K562 (cell line): ENCODE results near the gene CELF6. TPM values are rescaled to one million over a fixed set of nuclear protein-coding genes. Genes with fewer than 3 reads are reported as not detected.
A peak's percentile ranks its signal among the peaks of the same experiment; 100 is the strongest.

Experiments
- CBX5 ChIP-seq: IDR thresholded peaks from 2 replicates; pipeline ENCODE4 v1.6.1; 2014; ENCODE audit warnings: low read depth, borderline replicate concordance
- POLR2G ChIP-seq: fragments of 200-400 bp; formaldehyde crosslinking; IDR thresholded peaks from 2 replicates; pipeline ENCODE4 v1.6.1; 2017; ENCODE audit warnings: low read depth, mild to moderate bottlenecking, antibody characterized with exemption, low read length, moderate library complexity
- RAD21 ChIP-seq, 2 experiments: fragments of 250-450 bp in 1 of 2; fragments of 450-650 bp in 1 of 2; sonication (Bioruptor Pico) in 1 of 2; formaldehyde crosslinking in 1 of 2; IDR thresholded peaks in 1 of 2; conservative IDR thresholded peaks in 1 of 2; 2 replicates each; pipeline versions ENCODE4 v1.4.0 to v1.8.0; 2020 to 2022; ENCODE audit warnings: mild to moderate bottlenecking in 2 of 2, moderate library complexity in 1 of 2
- SMC3 ChIP-seq: conservative IDR thresholded peaks from 2 replicates; pipeline ENCODE4 v1.6.1; 2011; ENCODE audit warnings: low read depth, low read length, improper control_type of control experiment; ENCODE audit not compliant: insufficient read depth
- SREBF1 ChIP-seq: fragments of 150-350 bp; IDR thresholded peaks from 2 replicates; pipeline ENCODE4 v1.6.1; 2014; ENCODE audit warnings: antibody characterized with exemption, low read depth, low read length, borderline replicate concordance
- ZNF384 ChIP-seq: IDR thresholded peaks from 2 replicates; pipeline ENCODE4 v1.6.1; 2012; ENCODE audit warnings: low read depth, low read length, improper control_type of control experiment
- polyA plus RNA-seq, 8 experiments: library from polyadenylated mRNA; depleted of rRNA in 4 of 8; stranded (reverse) in 5 of 8; unstranded in 3 of 8; fragments of >200 nt; fragmentation: Nextera tagmentation in 2 of 8; fragmentation: Illumina TruSeq in 1 of 8; extraction: Ambion mirVana in 2 of 8; extraction: Trizol in 1 of 8; gene quantifications; 2 replicates each; pipeline versions ENCODE4 v1.2.1 to v1.2.3, GENCODE V29; 2011 to 2014; ENCODE audit warnings: inconsistent platforms in 1 of 8, missing spikeins in 1 of 8
- total RNA-seq, 7 experiments: library from RNA; depleted of rRNA in 6 of 7; stranded (reverse); fragments of >200 nt in 6 of 7; fragmentation: Illumina TruSeq in 2 of 7; extraction: Trizol in 2 of 7; gene quantifications; 2 replicates each; pipeline versions ENCODE4 v1.2.1 to v1.2.3, GENCODE V29; 2011 to 2021; ENCODE audit warnings: low replicate concordance in 1 of 7
- TF ChIP-seq, protein P1 (sequence below), 2 experiments: fragments of 450-650 bp; formaldehyde crosslinking in 1 of 2; IDR thresholded peaks; 2 replicates each; pipeline versions ENCODE4 v1.4.0 to v1.6.1; 2014 to 2020; ENCODE audit warnings: mild to moderate bottlenecking in 2 of 2, borderline replicate concordance in 1 of 2, low read depth in 1 of 2
- TF ChIP-seq, protein P2 (sequence below): IDR thresholded peaks from 3 replicates; pipeline ENCODE4 v1.6.1; 2011; ENCODE audit warnings: borderline replicate concordance, mild to moderate bottlenecking; ENCODE audit not compliant: insufficient read length, insufficient read depth
- TF ChIP-seq, protein P3 (sequence below): IDR thresholded peaks from 2 replicates; pipeline ENCODE4 v1.6.1; 2011; ENCODE audit warnings: borderline replicate concordance, low read depth, mild to moderate bottlenecking, moderate library complexity, low read length; ENCODE audit not compliant: insufficient read depth, poor library complexity, severe bottlenecking
- TF ChIP-seq, protein P4 (sequence below), 3 experiments: fragments of 200-800 bp in 1 of 3; sonication (Bioruptor generic) in 1 of 3; sonication (generic) in 1 of 3; formaldehyde crosslinking in 1 of 3; IDR thresholded peaks; 2 replicates each; pipeline versions ENCODE4 v1.6.1 to v1.8.0; 2016 to 2022; ENCODE audit warnings: mild to moderate bottlenecking in 2 of 3, missing compliant biosample characterization in 2 of 3, missing genetic modification characterization in 2 of 3, missing genetic modification reagents in 1 of 3

CELF6 gene
- total and polyA plus RNA-seq, 9 of the 15 experiments (the other 6 are each of a cell fraction or from before 2014, with no cell fraction given), result 0.01 to 0.11 TPM; not detected in 7

DNA sequence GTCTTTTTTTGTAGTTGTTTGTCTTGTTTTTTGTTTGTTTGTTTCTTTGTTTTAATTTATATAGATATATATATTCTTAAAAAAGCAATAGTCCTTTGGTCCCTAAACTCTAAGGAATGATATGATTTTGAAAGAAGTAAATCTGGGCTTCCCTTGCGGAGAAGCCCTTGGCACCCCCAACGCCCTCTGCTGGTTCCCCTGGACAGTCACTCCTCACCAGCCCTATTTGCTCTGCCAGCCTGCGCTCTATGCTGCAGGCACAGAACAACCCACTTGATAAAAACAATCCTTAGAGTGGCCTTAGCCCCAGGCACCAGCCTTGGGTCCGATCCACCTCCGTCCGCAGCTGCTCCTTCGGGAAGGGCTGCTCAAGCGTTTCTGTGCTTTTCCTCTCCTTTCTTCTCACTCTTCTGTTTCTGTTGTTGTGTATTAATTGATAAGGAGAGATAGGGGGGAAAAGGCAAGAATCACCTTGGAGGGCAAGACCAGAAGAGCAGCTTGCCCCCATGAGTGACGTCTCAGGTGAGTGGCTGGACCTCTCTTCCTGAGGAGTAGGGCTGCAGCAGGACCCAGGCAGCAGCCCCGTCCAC, 33.9 kb downstream of the CELF6 start (continued):
- TF ChIP-seq, protein P1, sequence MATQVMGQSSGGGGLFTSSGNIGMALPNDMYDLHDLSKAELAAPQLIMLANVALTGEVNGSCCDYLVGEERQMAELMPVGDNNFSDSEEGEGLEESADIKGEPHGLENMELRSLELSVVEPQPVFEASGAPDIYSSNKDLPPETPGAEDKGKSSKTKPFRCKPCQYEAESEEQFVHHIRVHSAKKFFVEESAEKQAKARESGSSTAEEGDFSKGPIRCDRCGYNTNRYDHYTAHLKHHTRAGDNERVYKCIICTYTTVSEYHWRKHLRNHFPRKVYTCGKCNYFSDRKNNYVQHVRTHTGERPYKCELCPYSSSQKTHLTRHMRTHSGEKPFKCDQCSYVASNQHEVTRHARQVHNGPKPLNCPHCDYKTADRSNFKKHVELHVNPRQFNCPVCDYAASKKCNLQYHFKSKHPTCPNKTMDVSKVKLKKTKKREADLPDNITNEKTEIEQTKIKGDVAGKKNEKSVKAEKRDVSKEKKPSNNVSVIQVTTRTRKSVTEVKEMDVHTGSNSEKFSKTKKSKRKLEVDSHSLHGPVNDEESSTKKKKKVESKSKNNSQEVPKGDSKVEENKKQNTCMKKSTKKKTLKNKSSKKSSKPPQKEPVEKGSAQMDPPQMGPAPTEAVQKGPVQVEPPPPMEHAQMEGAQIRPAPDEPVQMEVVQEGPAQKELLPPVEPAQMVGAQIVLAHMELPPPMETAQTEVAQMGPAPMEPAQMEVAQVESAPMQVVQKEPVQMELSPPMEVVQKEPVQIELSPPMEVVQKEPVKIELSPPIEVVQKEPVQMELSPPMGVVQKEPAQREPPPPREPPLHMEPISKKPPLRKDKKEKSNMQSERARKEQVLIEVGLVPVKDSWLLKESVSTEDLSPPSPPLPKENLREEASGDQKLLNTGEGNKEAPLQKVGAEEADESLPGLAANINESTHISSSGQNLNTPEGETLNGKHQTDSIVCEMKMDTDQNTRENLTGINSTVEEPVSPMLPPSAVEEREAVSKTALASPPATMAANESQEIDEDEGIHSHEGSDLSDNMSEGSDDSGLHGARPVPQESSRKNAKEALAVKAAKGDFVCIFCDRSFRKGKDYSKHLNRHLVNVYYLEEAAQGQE (IDR thresholded peaks at IDR 0.05; ENCODE audit: borderline replicate concordance), result peak; percentile 58; the same call in 1 of the 2 replicates
- TF ChIP-seq, protein P1 (CRISPR knock-in tag; IDR thresholded peaks at IDR 0.05; ENCODE audit: low read depth), result no peak
- TF ChIP-seq, protein P2, sequence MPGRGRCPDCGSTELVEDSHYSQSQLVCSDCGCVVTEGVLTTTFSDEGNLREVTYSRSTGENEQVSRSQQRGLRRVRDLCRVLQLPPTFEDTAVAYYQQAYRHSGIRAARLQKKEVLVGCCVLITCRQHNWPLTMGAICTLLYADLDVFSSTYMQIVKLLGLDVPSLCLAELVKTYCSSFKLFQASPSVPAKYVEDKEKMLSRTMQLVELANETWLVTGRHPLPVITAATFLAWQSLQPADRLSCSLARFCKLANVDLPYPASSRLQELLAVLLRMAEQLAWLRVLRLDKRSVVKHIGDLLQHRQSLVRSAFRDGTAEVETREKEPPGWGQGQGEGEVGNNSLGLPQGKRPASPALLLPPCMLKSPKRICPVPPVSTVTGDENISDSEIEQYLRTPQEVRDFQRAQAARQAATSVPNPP, result no peak
- TF ChIP-seq CBX5 (no peak), RAD21 (CRISPR knock-in tag; conservative IDR thresholded peaks at IDR 0.05 in 1 of 2, IDR thresholded peaks at IDR 0.05 in 1 of 2) (peak; percentile 41 to 62), ZNF384 (no peak), POLR2G (no peak), SMC3 (peak; percentile 46), SREBF1 (no peak)
- TF ChIP-seq, protein P3, sequence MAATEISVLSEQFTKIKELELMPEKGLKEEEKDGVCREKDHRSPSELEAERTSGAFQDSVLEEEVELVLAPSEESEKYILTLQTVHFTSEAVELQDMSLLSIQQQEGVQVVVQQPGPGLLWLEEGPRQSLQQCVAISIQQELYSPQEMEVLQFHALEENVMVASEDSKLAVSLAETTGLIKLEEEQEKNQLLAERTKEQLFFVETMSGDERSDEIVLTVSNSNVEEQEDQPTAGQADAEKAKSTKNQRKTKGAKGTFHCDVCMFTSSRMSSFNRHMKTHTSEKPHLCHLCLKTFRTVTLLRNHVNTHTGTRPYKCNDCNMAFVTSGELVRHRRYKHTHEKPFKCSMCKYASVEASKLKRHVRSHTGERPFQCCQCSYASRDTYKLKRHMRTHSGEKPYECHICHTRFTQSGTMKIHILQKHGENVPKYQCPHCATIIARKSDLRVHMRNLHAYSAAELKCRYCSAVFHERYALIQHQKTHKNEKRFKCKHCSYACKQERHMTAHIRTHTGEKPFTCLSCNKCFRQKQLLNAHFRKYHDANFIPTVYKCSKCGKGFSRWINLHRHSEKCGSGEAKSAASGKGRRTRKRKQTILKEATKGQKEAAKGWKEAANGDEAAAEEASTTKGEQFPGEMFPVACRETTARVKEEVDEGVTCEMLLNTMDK, result peak; percentile 73
- TF ChIP-seq, protein P4, sequence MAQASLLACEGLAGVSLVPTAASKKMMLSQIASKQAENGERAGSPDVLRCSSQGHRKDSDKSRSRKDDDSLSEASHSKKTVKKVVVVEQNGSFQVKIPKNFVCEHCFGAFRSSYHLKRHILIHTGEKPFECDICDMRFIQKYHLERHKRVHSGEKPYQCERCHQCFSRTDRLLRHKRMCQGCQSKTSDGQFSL (CRISPR knock-in tag; IDR thresholded peaks at IDR 0.05), result no peak
- TF ChIP-seq, protein P4 (tag; IDR thresholded peaks at IDR 0.05), result no peak
